ENCODE data around the gene CPEB4. TPM values are rescaled to one million over a fixed set of nuclear protein-coding genes. Genes with fewer than 3 reads are reported as not detected.

Gene CPEB4
- total RNA-seq, 1 experiment from 2014 or later = 11.1 TPM

- Histone ChIP-seq H3K36me3 (ENCODE audit: control insufficient read depth in 1 of 2, insufficient read depth in 2 of 2, low read length in 2 of 2) (no peaks in the 10 kb centered on the region), H3K79me2 (ENCODE audit: insufficient read depth, low read length) (no peaks in the 10 kb centered on the region), H3K4me2 (ENCODE audit: low read length) (no peak overlapping the region), H3K4me3 (replicated peaks in 1 of 2; ENCODE audit: low read depth in 1 of 2, low read length in 2 of 2) (no peak overlapping the region), H3K4me1 (ENCODE audit: control insufficient read depth in 1 of 2, insufficient read depth in 2 of 2, low read length in 2 of 2) (no peaks in the 10 kb centered on the region), H3K27ac (ENCODE audit: low read depth, low read length) (no peak overlapping the region), H4K20me1 (ENCODE audit: insufficient read depth) (no peaks in the 10 kb centered on the region), H2AFZ (ENCODE audit: low read depth, low read length, poor library complexity, severe bottlenecking) (no peak overlapping the region), H3K9me3 (ENCODE audit: control insufficient read depth in 1 of 2, insufficient read depth in 1 of 2, low read depth in 1 of 2, low read length in 2 of 2) (no peaks in the 10 kb centered on the region), H3K27me3 (ENCODE audit: insufficient read depth, low read length) (no peaks in the 10 kb centered on the region), H3K9me2 (ENCODE audit: insufficient read depth) (no peaks in the 10 kb centered on the region), H3K9ac (ENCODE audit: low read length) (no peak overlapping the region)
- POLR2A ChIA-PET = interaction anchor here (1.2 to 1.4 kb wide), 2 partner anchors 9 to 310 kb away, joined by 3 read pairs; no protein-coding TSS in a partner anchor
- DNase-seq (ENCODE audit: low read depth, low spot score) = peak; percentile 38
- RAD21 ChIA-PET (ENCODE audit: low non-redundant PET in 1 of 2, low total read pairs in 2 of 2, uncharacterized antibody in 2 of 2, unreplicated experiment in 2 of 2) = interaction anchor here in 1 of 2 experiments (0.8 kb wide), 1 partner anchor 310 kb away, joined by 3 read pairs; no protein-coding TSS in a partner anchor
- intact Hi-C loops (cut with micrococcal nuclease) = loop anchor here (1.0 to 5.0 kb wide), 2 partner anchors 293 to 306 kb away; no protein-coding TSS in a partner anchor
- CTCF ChIA-PET = interaction anchor here (0.7 to 1.6 kb wide), 22 partner anchors 9 to 310 kb away, joined by 3 to 18 read pairs (median 4); partner anchors contain the start of gene BOD1
- ATAC-seq = peak; percentile 67
- no TSS peak for BruUV-seq (replicated peaks)
- TF ChIP-seq RAD21 (IDR thresholded peaks at IDR 0.05; ENCODE audit: low read depth) (peak; percentile 69), EGR1 (IDR thresholded peaks at IDR 0.05; ENCODE audit: low read depth) (no peak), SP1 (IDR thresholded peaks at IDR 0.05; ENCODE audit: low read depth) (no peak), POLR2AphosphoS5 (IDR thresholded peaks at IDR 0.05; ENCODE audit: low read depth, low read length) (no peak), CTCF (IDR thresholded peaks at IDR 0.05 in 2 of 3, conservative IDR thresholded peaks at IDR 0.05 in 1 of 3; ENCODE audit: borderline replicate concordance in 1 of 3, insufficient read depth in 1 of 3, low read depth in 2 of 3, low read length in 2 of 3) (peak; percentile 44 to 72 (median 72); a peak in 5 of 6 replicates), EZH2phosphoT487 (IDR thresholded peaks at IDR 0.05; ENCODE audit: borderline replicate concordance) (no peak), CEBPB (IDR thresholded peaks at IDR 0.05; ENCODE audit: low read depth) (no peak), CBX3 (IDR thresholded peaks at IDR 0.05; ENCODE audit: low read depth) (no peak)
Measured at GRCh38 chr5:173925449-173926071, 37.4 kb downstream of the CPEB4 start.
